ENCODE results near the gene SH2D6. TPM values are rescaled to one million over a fixed set of nuclear protein-coding genes. Genes with fewer than 3 reads are reported as not detected.

Gene SH2D6
- total RNA-seq, 4 donors from 2014 or later = not detected

GRCh38 chr2:85401844-85402243, 16.7 kb upstream of the SH2D6 start:
- no peak for TF ChIP-seq CTCF (IDR thresholded peaks at IDR 0.05)
- TF ChIP-seq POLR2A (IDR thresholded peaks at IDR 0.05) = no peak
- intact Hi-C loops (cut with DNase I; ENCODE audit: low total_unique reads) = no loop called here
- Histone ChIP-seq H3K4me1 (peaks cover 0 to 3% of the 10 kb centered on the region in 2 donors), H3K27me3 (no peaks in the 10 kb centered on the region), H3K36me3 (no peaks in the 10 kb centered on the region), H3K4me3 (no peak overlapping the region), H3K9me3 (no peaks in the 10 kb centered on the region), H3K27ac (no peak overlapping the region)
- no peak for DNase-seq

GRCh38 chr2:85405201-85406059, 13.1 kb upstream of the SH2D6 start:
- intact Hi-C loops (cut with DNase I; ENCODE audit: low total_unique reads) = no loop called here
- Histone ChIP-seq H3K27me3 (no peaks in the 10 kb centered on the region), H3K9me3 (no peaks in the 10 kb centered on the region), H3K36me3 (no peaks in the 10 kb centered on the region), H3K4me3 (no peak overlapping the region), H3K27ac (no peak overlapping the region), H3K4me1 (peaks cover 0 to 7% of the 10 kb centered on the region in 2 donors)
- DNase-seq = no peak
- no peak for TF ChIP-seq POLR2A (IDR thresholded peaks at IDR 0.05)
- no peak for TF ChIP-seq CTCF (IDR thresholded peaks at IDR 0.05)

GRCh38 chr2:85409845-85410583, 8.5 kb upstream of the SH2D6 start, which contains the start of gene CAPG:
TSS of gene CAPG (minus strand) at chr2:85410366. CDS start at chr2:85402145, 8,221 bp downstream.
- Histone ChIP-seq H3K36me3 (no peaks in the 10 kb centered on the region), H3K27me3 (no peaks in the 10 kb centered on the region), H3K9me3 (no peaks in the 10 kb centered on the region), H3K4me3 (no peak within 1 kb of the TSS), H3K4me1 (peaks cover 0 to 9% of the 10 kb centered on the region in 2 donors), H3K27ac (peak within 1 kb of the TSS; percentile 27 to 58)
- DNase-seq = peak in 1 of 2 donors; percentile 48
- TF ChIP-seq CTCF (IDR thresholded peaks at IDR 0.05) = no peak
- no peak for TF ChIP-seq POLR2A (IDR thresholded peaks at IDR 0.05)
- intact Hi-C loops (cut with DNase I; ENCODE audit: low total_unique reads) = no loop called here

- no peak for DNase-seq
- TF ChIP-seq POLR2A (IDR thresholded peaks at IDR 0.05) (no peak), CTCF (IDR thresholded peaks at IDR 0.05) (no peak)
- intact Hi-C loops (cut with DNase I; ENCODE audit: low total_unique reads) = no loop called here
- no peaks in the 10 kb centered on the region for H3K27me3 ChIP-seq
- H3K36me3 ChIP-seq = no peaks in the 10 kb centered on the region
- H3K27ac ChIP-seq = peak overlapping the region; percentile 27 to 58
- H3K4me1 ChIP-seq = peaks cover 0 to 9% of the 10 kb centered on the region in 2 donors
- no peaks in the 10 kb centered on the region for H3K9me3 ChIP-seq
- H3K4me3 ChIP-seq = no peak overlapping the region
These were observed 7.7 kb upstream of the SH2D6 start for GRCh38 chr2:85410584-85411404.
